GM18519 (cell line): ENCODE results near the gene RASSF8.

Source experiments
- ATAC-seq: cut with Tn5 transposase; IDR thresholded peaks from one replicate; pipeline ENCODE4 v1.9.1; 2021; ENCODE audit warnings: mild to moderate bottlenecking, moderate library complexity; ENCODE audit not compliant: unreplicated experiment, low FRiP score

Gene RASSF8

GRCh38 chr12:26026713-26027112 is 68.2 kb downstream of the RASSF8 start:
- no peak for ATAC-seq

- ATAC-seq: no peak
Observed at GRCh38 chr12:26027401-26027800, 68.9 kb downstream of the RASSF8 start.

- no peak for ATAC-seq
Observed at GRCh38 chr12:26028953-26029735, 70.7 kb downstream of the RASSF8 start.

- ATAC-seq: no peak
Observed at GRCh38 chr12:26029736-26030022, 71.2 kb downstream of the RASSF8 start.

- no peak for ATAC-seq
Observed at GRCh38 chr12:26030371-26030770, 71.9 kb downstream of the RASSF8 start.

DNA sequence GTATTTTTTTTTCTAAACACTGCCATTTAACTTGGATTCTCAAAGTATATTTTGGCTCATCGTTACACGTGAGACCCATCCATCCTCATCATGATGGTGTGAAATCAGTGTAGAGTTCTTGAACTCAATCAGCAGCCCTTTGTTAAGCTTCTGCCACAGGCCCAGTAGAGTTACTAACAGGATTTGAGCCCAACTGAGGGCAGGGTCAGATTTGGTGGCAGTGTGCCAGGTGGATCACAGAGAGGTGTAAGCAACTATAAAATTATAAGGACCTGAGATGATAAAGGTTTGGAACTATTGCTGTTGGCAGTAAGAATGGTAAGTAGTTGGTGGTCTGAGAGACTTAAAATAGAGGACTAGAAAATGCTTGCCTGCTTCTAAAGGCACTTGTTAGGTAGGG is 72.8 kb downstream of the RASSF8 start:
- ATAC-seq: no peak

GRCh38 chr12:26031827-26032226 is 73.3 kb downstream of the RASSF8 start:
- no peak for ATAC-seq

DNA sequence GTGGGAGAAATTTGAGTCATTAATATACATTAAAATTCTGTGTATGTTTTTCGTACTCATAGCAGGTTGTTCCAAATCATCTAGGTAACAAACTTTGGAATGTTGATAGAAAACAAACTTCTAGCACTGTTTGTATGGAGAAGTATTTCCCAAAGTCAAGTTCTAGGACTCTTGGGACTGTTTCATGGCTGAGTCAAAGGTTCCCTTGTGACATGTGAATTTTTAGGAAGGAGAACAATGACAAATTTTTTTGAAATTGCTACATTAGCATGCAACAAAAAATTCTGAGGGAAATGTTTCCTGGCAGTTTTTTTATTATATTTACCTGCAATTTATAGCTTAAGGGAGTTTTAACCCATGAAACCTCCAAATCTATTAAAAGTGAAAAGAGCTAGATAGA is 73.8 kb downstream of the RASSF8 start:
- no peak for ATAC-seq

DNA sequence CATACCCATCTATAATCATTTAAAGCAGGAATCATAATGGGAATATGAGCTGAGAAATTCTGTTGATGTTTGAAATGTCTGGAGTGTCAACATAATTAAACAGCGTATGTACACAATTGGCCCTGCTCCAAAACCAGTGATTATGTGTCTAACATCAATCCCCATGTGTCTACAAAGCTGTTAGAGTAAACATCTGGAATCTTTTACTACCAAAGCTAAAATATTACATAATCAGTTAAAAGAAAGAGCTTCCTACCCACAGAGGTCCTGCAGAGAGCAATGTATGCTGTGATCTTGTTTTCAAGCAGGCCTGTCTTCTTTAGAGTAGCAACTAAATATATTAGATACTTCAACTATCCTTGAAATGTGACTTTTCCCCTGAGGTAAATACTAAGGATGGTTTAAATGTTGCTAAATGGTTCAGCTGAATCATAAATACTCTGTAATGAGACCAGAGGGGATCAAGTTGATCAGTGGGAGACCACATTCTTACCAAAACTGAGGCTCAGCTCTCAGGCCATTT is 74.3 kb downstream of the RASSF8 start:
- no peak for ATAC-seq

DNA sequence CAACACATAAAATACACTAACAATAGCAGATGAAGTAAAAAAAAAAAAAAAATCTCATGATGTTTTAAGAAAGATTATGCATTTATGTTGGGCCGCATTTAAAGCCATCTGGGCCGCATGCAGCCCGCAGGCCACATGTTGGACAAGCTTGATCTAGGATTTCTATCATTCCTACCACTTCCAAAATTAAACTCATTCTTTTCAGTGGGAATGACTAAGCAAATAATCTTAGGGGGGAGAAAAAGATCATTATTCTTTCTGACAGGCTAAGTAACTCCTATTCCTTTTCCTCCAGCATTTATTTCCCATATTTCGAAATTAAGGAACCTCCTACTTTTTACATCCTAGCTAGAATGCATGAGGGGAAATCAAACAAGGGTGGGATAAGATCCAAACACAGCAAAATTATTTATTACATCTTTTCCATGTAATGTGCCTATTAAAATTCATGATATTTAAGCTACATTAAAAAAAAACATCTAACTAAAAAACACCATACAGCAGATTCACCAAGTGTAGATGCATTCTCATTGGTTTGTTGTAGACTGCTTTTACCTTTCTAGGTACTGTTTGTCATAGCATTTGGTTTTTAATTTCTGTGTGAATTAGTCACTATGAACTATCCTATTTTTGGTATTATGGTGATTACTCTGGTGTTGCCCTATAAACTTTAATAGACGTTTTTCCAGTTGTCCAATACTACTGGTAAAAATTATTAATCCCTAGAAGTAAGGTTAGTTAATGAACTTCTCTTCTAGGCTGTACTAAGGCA is 76.1 kb downstream of the RASSF8 start:
- no peak for ATAC-seq

DNA sequence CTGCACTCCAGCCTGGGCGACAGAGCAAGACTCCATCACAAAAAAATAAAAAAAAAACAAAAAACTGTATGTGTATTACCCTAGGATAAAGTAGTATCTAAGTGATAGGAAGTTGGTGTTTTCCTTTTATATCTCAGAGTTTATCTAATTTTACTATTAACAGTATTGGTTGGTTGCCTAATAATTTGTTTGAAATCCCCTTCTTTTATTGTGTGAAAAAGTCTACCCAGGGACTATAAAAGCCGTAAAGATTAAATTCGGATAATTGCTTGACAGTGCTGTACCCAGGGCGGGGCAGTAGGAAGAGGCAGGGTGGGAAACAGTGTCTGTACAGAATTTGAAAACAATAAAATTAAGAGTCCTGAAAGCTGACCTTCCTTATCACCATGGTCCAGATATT is 78.4 kb downstream of the RASSF8 start:
- no peak for ATAC-seq

- ATAC-seq: no peak
Observed at GRCh38 chr12:26037615-26038220, 79.2 kb downstream of the RASSF8 start.

DNA sequence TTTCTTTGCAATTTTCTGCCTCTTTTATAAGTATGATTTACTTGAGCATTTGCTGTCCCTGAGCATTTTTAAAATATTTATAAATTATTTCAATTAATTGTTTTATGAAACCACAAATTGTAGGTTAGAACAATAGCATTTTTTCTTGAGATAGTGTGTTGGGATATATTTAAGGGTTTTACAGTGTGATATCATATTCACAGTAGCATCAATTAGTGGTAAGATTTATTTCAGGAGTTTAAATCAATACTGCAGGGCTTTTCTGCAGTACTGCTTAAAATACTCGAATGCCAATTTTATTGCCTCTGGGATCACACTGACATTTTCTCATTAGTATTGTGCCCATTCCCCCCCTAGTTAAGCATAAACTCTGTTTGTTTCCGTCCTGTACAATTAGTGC is 84.2 kb downstream of the RASSF8 start:
- ATAC-seq: no peak

DNA sequence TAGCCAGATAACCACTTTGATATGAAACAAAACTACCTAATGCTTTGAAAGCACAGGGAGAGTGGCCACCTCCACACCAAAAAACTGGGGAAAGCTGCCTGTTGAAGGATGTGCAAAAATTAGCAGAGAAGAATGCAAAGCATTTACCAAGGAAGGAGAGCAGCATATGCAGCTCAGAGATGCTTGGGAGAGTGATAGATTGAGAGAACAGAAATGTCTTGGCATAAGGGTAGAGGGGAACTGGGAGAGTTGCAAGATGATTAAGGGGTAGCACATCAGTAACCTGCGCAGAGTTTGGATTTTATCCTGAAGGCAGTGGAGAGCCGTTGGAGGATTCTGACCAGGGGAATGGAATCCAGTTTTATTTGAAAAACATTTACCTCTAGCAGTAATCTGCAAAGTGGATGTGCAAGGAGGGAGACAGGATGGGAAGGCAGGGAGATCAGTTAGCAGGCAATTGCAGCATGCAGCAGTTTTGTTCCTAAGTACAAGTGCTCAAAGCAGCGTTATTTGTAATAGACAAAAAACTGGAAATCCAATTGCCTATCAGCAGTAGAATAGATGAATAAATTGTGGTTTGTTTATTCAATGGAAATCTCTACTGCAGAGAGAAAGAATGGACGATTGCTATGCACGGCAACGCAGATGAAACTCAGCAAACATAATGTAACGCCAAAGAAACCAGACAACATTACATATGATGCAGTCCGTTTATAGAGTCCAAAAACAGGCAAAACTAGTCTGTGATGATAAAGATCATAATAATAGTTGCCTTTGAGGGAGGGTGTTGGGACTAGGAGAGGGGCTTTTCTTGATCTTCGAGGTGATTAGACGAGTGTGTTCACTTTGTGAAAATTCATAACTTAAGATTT is 84.9 kb downstream of the RASSF8 start:
- no peak for ATAC-seq

DNA sequence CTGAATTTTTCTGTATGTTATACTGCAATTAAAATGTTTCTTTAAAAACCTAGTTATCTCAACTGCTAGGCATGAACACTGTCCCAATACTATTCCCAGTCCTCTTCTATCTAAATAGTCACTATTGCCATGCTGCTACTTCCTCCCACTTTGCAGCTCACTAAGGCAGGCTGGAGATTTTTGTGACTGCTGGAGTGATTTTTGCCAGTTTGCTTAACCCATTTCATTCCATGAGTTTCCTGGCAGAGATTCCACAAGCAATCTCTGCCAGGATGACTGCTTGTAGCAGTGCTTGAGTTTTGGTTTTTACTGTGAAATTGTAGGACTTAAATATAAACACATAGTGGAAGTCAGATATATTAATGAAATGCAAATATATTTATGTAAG is 85.5 kb downstream of the RASSF8 start:
- ATAC-seq: no peak

GRCh38 chr12:26044592-26044991 is 86.1 kb downstream of the RASSF8 start:
- no peak for ATAC-seq

GRCh38 chr12:26046203-26046602 is 87.7 kb downstream of the RASSF8 start:
- ATAC-seq: no peak

- no peak for ATAC-seq
Observed at GRCh38 chr12:26046906-26047305, 88.4 kb downstream of the RASSF8 start.

- ATAC-seq: no peak
Observed at GRCh38 chr12:26047401-26048226, 89.1 kb downstream of the RASSF8 start.

DNA sequence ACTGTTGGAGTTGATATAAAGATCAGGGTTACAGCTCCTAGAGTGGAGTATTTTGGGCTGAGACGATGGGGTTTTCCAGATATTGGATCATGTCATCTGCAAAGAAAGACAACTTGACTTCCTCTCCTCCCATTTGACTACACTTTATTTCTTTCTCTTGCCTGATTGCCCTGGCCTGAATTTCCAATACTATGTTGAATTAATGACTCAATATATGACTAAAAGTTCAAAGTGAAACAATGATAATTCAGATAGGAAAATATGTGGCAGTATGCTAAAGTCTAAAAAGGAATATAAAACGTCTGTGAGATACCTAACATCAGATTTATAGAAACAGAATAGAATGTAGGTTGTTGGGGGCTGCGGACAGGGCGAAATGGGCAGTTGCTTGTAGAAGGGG is 94.2 kb downstream of the RASSF8 start:
- ATAC-seq: no peak
